Measurements from ENCODE around the gene AP1M1.

DNA sequence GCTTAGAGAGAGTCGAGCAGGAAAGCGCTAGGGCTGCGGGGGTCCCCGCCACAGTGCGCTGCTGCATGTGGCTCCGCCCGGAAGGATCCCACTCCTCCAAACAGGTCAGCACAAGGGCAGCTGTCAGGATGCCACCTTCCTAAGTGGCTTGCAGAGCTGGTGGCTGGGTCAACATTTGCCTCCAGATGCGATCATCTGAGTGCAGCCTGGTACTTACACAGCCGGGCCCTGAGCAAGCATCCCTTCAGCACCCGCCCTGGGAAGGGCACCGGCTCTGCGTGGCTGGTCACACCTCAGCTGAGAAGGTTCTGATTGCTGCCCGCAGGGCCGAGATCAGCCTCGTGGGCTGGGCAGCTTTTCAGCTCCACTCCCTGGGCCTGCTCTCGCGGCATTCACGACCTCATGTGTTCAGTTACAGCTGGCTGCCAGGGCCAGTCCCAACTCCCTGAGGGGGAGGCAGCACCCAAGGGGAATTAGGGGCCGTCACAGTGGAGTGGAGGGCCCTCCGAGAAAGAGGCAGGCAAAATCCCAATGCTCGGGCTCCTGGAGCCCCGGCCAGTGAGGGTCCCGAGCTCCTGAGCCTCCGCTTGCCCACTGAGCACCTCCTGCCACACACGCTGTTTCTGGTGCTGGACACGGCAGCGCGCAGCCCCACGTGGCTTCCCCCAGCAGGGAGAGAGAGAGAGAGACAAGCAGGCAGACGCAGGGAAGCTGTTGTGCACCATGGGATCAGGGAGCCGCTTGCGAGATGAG is 26.8 kb downstream of the AP1M1 start:
- no peak for TF ChIP-seq POLR2A (IDR thresholded peaks at IDR 0.05)
- TF ChIP-seq CTCF (IDR thresholded peaks at IDR 0.05), result no peak

Measured in thyroid gland (tissue), 4 donors.